Activated CD4-positive, alpha-beta memory T cell treated with anti-CD3 and anti-CD28 coated beads for 36 hours (primary cell): ENCODE data around the gene DYNC1I1. TPM values are rescaled to one million over a fixed set of nuclear protein-coding genes. Genes with fewer than 3 reads are reported as not detected.

ENCODE experiments used
- CTCF ChIA-PET: fragments of 350-600 bp; sonication (Branson Sonifier 250); formaldehyde crosslinking; loops from one replicate; lab custom pipeline; 2021; ENCODE audit warnings: antibody characterized with exemption, inconsistent platforms; lab: Charles Lee
- POLR2A ChIA-PET: fragments of 350-600 bp; sonication (Branson Sonifier 250); formaldehyde crosslinking; loops from one replicate; lab custom pipeline; 2021; ENCODE audit warnings: antibody characterized with exemption; lab: Charles Lee
- DNase-seq: peaks from one replicate; pipeline ENCODE4 v3.0.0-alpha.2; 2020
- H3K27ac Mint-ChIP-seq: one replicate; pipeline ENCODE4 v1.8.0; 2021; ENCODE audit warnings: mixed read lengths
- H3K27me3 Mint-ChIP-seq: one replicate; pipeline ENCODE4 v1.8.0; 2021; ENCODE audit warnings: mixed read lengths
- H3K36me3 Mint-ChIP-seq: one replicate; pipeline ENCODE4 v1.8.0; 2021; ENCODE audit warnings: mixed read lengths
- H3K4me1 Mint-ChIP-seq: one replicate; pipeline ENCODE4 v1.8.0; 2021; ENCODE audit warnings: low read depth, mixed read lengths
- H3K4me3 Mint-ChIP-seq: one replicate; pipeline ENCODE4 v1.8.0; 2021; ENCODE audit warnings: mild to moderate bottlenecking, mixed read lengths
- H3K9me3 Mint-ChIP-seq: one replicate; pipeline ENCODE4 v1.8.0; 2021; ENCODE audit warnings: mixed read lengths
- intact Hi-C: fragments of 100-400 bp; cut with micrococcal nuclease; formaldehyde crosslinking; loops from one replicate; pipeline ENCODE4 v1.15.1; 2023
- total RNA-seq, 2 experiments: library from RNA; stranded (reverse); gene quantifications; one replicate each; pipeline ENCODE4 v1.2.3, GENCODE V29; 2021

DYNC1I1 gene
- total RNA-seq, 2 experiments from 2014 or later: not detected

DNA sequence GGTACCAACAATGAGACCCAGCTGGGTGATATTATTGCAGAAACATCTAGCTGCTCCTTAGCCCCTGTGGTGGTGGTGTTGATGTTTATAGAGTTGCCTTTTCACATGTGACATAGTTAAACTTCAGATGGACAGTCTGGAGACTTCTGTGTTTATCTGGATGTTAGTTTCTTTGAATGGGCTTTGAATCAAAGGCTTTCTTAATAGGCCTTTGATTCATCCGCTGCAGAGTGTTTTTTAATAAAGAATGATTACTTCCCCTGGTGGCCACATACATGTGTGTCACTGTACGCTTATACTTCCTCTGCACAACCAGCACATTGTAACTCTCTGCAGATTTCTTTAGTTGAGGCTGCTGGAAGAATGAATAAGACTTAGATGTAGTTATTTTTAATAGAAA is 221.0 kb downstream of the DYNC1I1 start:
- H3K27ac Mint-ChIP-seq: no peak overlapping the region
- intact Hi-C loops: no loop called here
- no peak overlapping the region for H3K4me3 Mint-ChIP-seq
- H3K27me3 Mint-ChIP-seq: peaks cover 21% of the 10 kb centered on the region
- ChIA-PET CTCF (no interaction called here), POLR2A (no interaction called here)
- no peaks in the 10 kb centered on the region for H3K9me3 Mint-ChIP-seq
- no peak for DNase-seq
- H3K36me3 Mint-ChIP-seq: no peaks in the 10 kb centered on the region
- no peaks in the 10 kb centered on the region for H3K4me1 Mint-ChIP-seq

DNA sequence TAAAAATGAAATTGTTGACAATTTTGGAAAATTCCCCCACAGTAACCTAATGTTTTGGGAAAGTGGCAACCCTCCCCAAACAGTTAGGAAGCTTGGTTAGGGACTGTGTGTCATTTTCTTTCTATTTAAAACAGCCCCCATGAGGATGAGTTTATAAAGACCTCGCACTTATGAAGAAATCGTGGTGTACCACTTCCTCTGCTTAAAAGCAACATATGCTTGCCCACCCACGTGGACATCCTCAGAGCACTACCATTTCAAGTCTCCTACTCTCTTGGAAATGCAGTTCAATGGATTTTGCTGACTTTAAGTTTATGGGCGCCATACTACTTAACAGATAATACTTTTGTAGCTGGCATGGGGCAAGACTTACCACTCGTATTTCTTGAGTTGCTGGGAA is 223.8 kb downstream of the DYNC1I1 start:
- CTCF ChIA-PET: no interaction called here
- H3K4me3 Mint-ChIP-seq: no peak overlapping the region
- peaks cover 5% of the 10 kb centered on the region for H3K27me3 Mint-ChIP-seq
- POLR2A ChIA-PET: no interaction called here
- intact Hi-C loops: no loop called here
- H3K36me3 Mint-ChIP-seq: no peaks in the 10 kb centered on the region
- H3K9me3 Mint-ChIP-seq: no peaks in the 10 kb centered on the region
- H3K4me1 Mint-ChIP-seq: no peaks in the 10 kb centered on the region
- H3K27ac Mint-ChIP-seq: no peak overlapping the region
- DNase-seq: no peak

DNA sequence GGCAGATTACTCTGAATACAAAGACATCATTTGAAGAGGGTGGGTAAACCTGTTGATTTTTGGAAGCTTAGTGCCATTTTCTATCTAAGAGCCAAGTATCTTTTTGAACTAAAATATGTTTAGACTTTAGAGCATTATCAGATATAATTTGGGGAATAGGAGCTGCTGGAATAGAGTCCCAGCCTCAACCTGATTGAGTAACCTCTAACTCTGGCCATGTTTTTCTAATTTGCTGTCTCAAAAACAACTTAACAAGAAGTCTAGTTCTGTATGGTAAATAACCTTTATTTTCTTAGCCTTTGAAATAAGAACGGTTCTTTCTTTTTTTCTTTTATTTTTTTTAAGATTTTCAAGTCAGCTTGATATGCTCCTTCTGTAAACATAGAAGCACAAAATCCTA is 224.5 kb downstream of the DYNC1I1 start:
- no peak for DNase-seq
- CTCF ChIA-PET: no interaction called here
- no peak overlapping the region for H3K4me3 Mint-ChIP-seq
- H3K27ac Mint-ChIP-seq: no peak overlapping the region
- intact Hi-C loops: no loop called here
- H3K4me1 Mint-ChIP-seq: no peaks in the 10 kb centered on the region
- no peaks in the 10 kb centered on the region for H3K36me3 Mint-ChIP-seq
- H3K9me3 Mint-ChIP-seq: no peaks in the 10 kb centered on the region
- peaks cover 5% of the 10 kb centered on the region for H3K27me3 Mint-ChIP-seq
- POLR2A ChIA-PET: no interaction called here

DNA sequence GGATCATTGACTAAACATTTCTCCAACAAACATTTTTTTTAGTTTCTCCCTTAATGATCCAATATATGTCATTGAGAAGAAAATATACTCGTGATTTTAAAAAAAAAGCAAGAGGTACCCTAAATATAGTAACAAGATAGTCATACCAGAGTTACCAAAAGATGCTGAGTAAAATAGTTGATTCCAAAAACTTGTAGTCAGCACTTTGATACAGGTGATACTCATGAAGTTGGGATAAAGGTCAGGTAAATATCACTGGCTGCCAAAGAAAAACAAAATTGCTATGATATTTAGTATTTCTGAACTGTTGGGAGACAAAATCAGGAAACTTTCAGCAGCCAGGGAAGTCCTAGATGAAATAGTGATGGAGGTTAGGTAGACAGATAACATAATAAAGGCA is 225.3 kb downstream of the DYNC1I1 start:
- POLR2A ChIA-PET: no interaction called here
- no peak overlapping the region for H3K4me3 Mint-ChIP-seq
- peaks cover 5% of the 10 kb centered on the region for H3K27me3 Mint-ChIP-seq
- CTCF ChIA-PET: no interaction called here
- intact Hi-C loops: no loop called here
- no peak overlapping the region for H3K27ac Mint-ChIP-seq
- no peaks in the 10 kb centered on the region for H3K4me1 Mint-ChIP-seq
- no peaks in the 10 kb centered on the region for H3K9me3 Mint-ChIP-seq
- H3K36me3 Mint-ChIP-seq: no peaks in the 10 kb centered on the region
- no peak for DNase-seq

DNA sequence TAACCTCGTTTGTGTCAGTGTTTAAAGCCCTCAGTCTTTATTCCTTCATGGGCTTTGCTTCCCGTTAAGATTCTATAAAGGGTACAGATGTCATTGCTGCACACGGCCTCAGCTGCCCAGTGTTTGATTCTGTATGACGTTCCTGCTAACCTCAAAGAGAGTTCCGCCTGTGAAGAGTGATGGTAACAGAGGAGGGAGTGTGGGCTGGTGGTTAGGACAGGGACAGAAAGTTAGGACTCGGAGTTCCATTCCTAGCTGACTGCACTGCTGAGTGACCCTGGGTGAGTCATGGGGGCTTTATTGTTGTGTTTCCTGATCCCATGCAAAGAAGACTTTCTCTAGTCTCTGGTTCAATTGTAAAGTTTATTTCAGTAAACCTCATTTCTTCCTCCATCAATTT is 227.1 kb downstream of the DYNC1I1 start:
- Mint-ChIP-seq H3K27ac (no peak overlapping the region), H3K4me1 (no peaks in the 10 kb centered on the region), H3K36me3 (no peaks in the 10 kb centered on the region), H3K27me3 (peaks cover 5% of the 10 kb centered on the region), H3K9me3 (no peaks in the 10 kb centered on the region), H3K4me3 (no peak overlapping the region)
- DNase-seq: no peak
- ChIA-PET POLR2A (no interaction called here), CTCF (interaction anchor here (1.1 kb wide), 1 partner anchor 9 kb away, joined by 3 read pairs; no protein-coding TSS in a partner anchor)
- intact Hi-C loops: no loop called here

DNA sequence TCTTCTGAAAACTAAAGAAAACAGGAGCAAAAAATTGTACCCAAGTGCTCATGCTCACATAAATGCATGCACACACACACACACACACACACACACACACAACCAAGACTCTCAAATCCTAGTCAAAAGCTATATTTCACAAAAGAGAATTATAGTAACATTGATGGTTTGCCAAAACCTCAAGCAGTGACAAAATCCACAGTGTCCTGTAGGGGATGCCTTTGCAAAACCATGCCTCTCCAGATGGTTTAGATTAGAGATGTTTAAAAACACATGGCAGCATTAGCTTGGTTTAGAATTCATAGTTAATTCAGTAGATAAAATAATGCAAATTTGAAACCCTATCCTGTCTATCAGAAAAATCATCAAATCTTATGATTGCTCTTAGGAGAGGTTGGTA is 232.2 kb downstream of the DYNC1I1 start:
- no peak overlapping the region for H3K27ac Mint-ChIP-seq
- no peaks in the 10 kb centered on the region for H3K36me3 Mint-ChIP-seq
- intact Hi-C loops: no loop called here
- H3K4me3 Mint-ChIP-seq: no peak overlapping the region
- POLR2A ChIA-PET: no interaction called here
- H3K4me1 Mint-ChIP-seq: no peaks in the 10 kb centered on the region
- H3K27me3 Mint-ChIP-seq: peaks cover 4% of the 10 kb centered on the region
- H3K9me3 Mint-ChIP-seq: no peaks in the 10 kb centered on the region
- no peak for DNase-seq
- CTCF ChIA-PET: no interaction called here

DNA sequence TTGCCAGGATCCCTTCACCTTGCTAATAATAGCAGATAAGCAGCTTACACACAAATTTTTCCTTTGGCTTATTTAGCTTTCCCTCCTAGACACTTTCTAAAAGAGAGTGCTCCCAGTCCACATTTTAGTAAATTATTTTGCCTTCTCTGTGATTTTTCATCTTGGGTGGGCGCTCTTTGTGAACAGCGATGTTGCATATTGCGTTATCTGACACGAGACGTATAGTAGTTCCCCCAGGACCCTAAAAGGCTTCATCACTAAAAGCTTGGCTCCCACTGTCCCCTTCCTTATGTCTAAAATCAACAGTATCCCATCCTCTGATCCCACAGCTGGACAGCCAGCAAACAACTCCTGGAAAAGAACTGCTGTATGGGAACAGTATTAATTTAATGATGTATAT is 232.9 kb downstream of the DYNC1I1 start:
- ChIA-PET CTCF (no interaction called here), POLR2A (no interaction called here)
- no peak overlapping the region for H3K27ac Mint-ChIP-seq
- H3K36me3 Mint-ChIP-seq: no peaks in the 10 kb centered on the region
- intact Hi-C loops: no loop called here
- H3K4me1 Mint-ChIP-seq: no peaks in the 10 kb centered on the region
- no peak for DNase-seq
- no peak overlapping the region for H3K4me3 Mint-ChIP-seq
- peaks cover 4% of the 10 kb centered on the region for H3K27me3 Mint-ChIP-seq
- no peaks in the 10 kb centered on the region for H3K9me3 Mint-ChIP-seq

DNA sequence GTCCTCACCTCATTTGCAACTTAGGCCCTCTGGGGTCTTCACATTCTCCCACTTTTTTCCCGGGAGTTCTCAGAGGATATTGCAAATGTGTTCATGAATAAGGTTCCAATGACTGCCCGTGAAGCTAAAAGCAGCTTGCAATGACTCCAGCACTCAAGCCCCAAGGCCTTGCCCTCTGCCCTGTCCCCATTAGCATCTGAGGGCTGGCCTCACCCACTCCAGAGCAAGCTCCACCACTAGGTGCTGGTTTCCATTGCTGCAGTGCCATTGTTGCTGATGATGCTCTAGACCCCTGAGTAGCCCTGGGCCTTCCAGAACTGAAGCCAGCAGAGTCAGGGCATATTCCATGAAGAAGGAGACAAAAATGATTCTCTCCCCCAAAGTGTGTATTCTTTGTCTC is 236.8 kb downstream of the DYNC1I1 start:
- Mint-ChIP-seq H3K9me3 (no peaks in the 10 kb centered on the region), H3K4me1 (no peaks in the 10 kb centered on the region), H3K4me3 (no peak overlapping the region), H3K27ac (no peak overlapping the region), H3K36me3 (no peaks in the 10 kb centered on the region), H3K27me3 (peaks cover 12% of the 10 kb centered on the region)
- DNase-seq: no peak
- intact Hi-C loops: no loop called here
- ChIA-PET POLR2A (no interaction called here), CTCF (no interaction called here)

DNA sequence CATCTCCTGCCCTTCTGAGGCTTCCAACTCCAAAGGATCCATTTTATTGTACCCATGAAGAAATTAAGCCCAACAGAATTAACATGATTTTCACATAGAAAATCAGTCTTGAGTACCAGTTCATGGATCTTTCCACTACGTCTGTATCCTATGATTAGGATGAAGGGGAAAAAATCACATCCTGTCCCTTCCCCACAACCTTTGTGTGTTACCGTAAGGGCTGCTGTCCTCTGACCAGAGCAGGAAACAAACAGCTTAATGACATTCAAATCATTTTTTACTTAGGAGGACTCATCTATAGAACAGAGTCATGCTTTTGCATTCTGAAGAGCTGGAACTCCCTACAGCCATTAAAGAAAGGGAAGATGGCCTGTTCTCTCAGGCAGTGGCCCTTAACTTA is 241.5 kb downstream of the DYNC1I1 start:
- DNase-seq: no peak
- intact Hi-C loops: no loop called here
- no peaks in the 10 kb centered on the region for H3K4me1 Mint-ChIP-seq

DNA sequence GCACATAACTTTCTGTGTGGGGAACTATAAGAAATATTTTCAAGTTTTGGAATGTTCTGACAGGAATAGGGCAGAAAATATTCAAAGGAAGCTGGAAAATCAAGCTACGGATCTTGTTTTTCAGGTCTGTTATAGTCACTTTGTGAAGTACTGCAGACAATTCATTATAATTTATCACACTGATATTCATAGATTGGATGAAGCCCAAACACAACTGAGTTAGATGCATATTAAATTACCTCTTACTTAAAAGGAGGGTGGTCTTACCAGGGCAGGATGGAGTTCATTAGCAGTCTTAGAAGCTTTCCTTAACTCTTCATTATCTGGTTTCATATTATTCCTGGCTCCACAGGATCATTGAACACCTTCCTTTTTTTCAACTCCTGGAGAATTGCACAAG is 242.3 kb downstream of the DYNC1I1 start:
- Mint-ChIP-seq H3K4me3 (no peak overlapping the region), H3K4me1 (no peaks in the 10 kb centered on the region), H3K27ac (no peak overlapping the region), H3K9me3 (no peaks in the 10 kb centered on the region), H3K36me3 (no peaks in the 10 kb centered on the region), H3K27me3 (peaks cover 17% of the 10 kb centered on the region)
- CTCF ChIA-PET: no interaction called here
- intact Hi-C loops: no loop called here
- POLR2A ChIA-PET: no interaction called here
- no peak for DNase-seq

More for the DNA sequence above, 241.5 kb downstream of the DYNC1I1 start:
- ChIA-PET POLR2A (no interaction called here), CTCF (no interaction called here)
- Mint-ChIP-seq H3K9me3 (no peaks in the 10 kb centered on the region), H3K4me3 (no peak overlapping the region), H3K27me3 (peaks cover 17% of the 10 kb centered on the region), H3K36me3 (no peaks in the 10 kb centered on the region), H3K27ac (no peak overlapping the region)

DNA sequence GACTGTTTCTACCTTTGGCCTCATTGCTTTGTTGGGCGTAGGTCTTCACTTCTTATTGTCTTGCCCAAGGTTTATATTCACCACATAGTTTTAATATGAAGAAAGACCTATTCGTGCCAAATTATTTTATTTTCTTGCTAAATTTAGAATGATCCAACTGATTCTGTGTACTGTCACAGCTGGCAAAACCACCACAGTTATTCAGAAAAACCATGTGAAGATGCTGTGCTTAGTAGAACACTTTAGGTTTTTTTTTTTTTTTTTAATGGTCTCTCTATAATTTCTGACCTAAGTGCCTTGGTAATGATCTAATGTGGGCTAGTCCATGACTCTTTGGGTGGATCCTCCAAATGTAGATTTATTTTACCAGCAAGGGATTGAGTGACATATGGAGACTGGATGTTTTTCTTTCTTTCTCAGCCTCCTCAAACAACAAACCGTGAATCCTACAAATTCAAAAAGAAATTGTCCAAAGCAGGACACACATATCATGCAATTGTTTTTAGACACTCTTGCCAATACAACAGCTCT is 243.8 kb downstream of the DYNC1I1 start:
- ChIA-PET POLR2A (no interaction called here), CTCF (no interaction called here)
- H3K27me3 Mint-ChIP-seq: peaks cover 21% of the 10 kb centered on the region
- H3K4me3 Mint-ChIP-seq: no peak overlapping the region
- H3K27ac Mint-ChIP-seq: no peak overlapping the region
- intact Hi-C loops: no loop called here
- no peaks in the 10 kb centered on the region for H3K36me3 Mint-ChIP-seq
- DNase-seq: no peak
- H3K4me1 Mint-ChIP-seq: no peaks in the 10 kb centered on the region
- no peaks in the 10 kb centered on the region for H3K9me3 Mint-ChIP-seq

DNA sequence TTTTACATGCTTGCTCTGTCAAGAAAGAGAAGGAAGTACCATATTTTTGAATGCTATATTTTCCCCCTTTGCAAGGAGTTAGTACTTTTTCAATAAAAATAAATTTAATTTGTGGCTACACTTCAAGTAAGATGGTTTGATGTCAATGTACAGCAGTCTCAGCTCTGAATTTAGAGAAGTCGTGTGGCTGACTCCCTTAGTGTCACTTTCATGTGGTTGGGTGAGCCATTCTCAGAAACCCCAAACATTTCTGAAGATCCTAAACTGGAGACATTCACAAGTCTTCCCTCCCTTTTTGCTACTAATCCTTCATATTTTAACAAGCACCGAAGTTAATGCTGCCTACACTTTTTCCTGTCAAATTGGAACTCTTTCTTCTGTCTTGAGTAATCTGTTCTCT is 244.4 kb downstream of the DYNC1I1 start:
- no peak for DNase-seq
- Mint-ChIP-seq H3K9me3 (no peaks in the 10 kb centered on the region), H3K4me3 (no peak overlapping the region), H3K27ac (no peak overlapping the region), H3K36me3 (no peaks in the 10 kb centered on the region), H3K27me3 (peaks cover 21% of the 10 kb centered on the region), H3K4me1 (no peaks in the 10 kb centered on the region)
- ChIA-PET CTCF (no interaction called here), POLR2A (no interaction called here)
- intact Hi-C loops: no loop called here

DNA sequence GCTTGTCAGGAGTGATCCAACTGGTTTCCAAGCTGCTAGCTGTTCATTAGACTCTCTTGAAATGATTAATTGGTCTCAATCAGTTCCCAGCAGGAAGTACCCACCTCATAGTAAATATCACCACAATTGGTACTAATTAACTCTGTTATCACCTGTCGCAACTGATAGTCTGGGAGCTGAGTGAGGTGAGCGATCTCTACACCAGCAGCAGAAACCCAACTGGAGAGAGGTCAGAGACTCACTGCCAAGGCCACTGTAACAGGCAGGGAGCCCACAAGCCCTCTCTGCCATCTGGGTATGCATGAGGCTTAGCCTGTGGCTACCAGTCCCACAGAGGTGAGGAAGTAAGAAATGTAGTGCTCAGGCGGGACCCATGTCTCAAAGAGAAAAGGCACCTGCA is 245.5 kb downstream of the DYNC1I1 start:
- Mint-ChIP-seq H3K27me3 (peaks cover 16% of the 10 kb centered on the region), H3K9me3 (no peaks in the 10 kb centered on the region), H3K4me3 (no peak overlapping the region), H3K36me3 (no peaks in the 10 kb centered on the region), H3K27ac (no peak overlapping the region), H3K4me1 (no peaks in the 10 kb centered on the region)
- ChIA-PET CTCF (no interaction called here), POLR2A (no interaction called here)
- no peak for DNase-seq
- intact Hi-C loops: no loop called here
